PC-9 (cell line): ENCODE data around the gene SLC49A4. TPM values are rescaled to one million over a fixed set of nuclear protein-coding genes. Genes with fewer than 3 reads are reported as not detected.

Experiments used
- BruUV-seq: library from RNA; stranded (reverse); fragments of 400-500 nt; replicated peaks from 2 replicates; lab custom pipeline; 2021; lab: Mats Ljungman, UMichigan
- CTCF ChIA-PET: fragments of 300-600 bp; sonication (Branson Sonifier 250); formaldehyde crosslinking; loops from one replicate; lab custom pipeline; 2022; ENCODE audit warnings: antibody characterized with exemption; lab: Charles Lee
- POLR2A ChIA-PET: fragments of 300-600 bp; sonication (Branson Sonifier 250); formaldehyde crosslinking; loops from one replicate; lab custom pipeline; 2022; ENCODE audit warnings: antibody characterized with exemption; ENCODE audit not compliant: unreplicated experiment; lab: Charles Lee
- DNase-seq, 2 experiments: peaks; one replicate each; pipeline versions ENCODE4 v3.0.0 to v3.0.0-alpha.2; 2015 to 2022; ENCODE audit warnings: mixed read lengths in 1 of 2
- H2AFZ ChIP-seq: fragments of 200-600 bp; sonication (generic); 2 replicates; pipeline ENCODE4 v1.8.1; 2017; ENCODE audit warnings: antibody characterized with exemption
- H3F3A ChIP-seq: fragments of 200-600 bp; sonication (generic); 2 replicates; pipeline ENCODE4 v1.8.1; 2017; ENCODE audit warnings: antibody characterized with exemption, mild to moderate bottlenecking, low read depth; ENCODE audit not compliant: insufficient read depth
- H3K27ac ChIP-seq: fragments of 200-600 bp; sonication (generic); 2 replicates; pipeline ENCODE4 v1.6.1; 2016; ENCODE audit warnings: mixed run types
- H3K27me3 ChIP-seq: fragments of 200-600 bp; sonication (generic); 2 replicates; pipeline ENCODE4 v1.6.1; 2016; ENCODE audit warnings: low read depth, mixed run types; ENCODE audit not compliant: insufficient read depth
- H3K36me3 ChIP-seq: fragments of 200-600 bp; sonication (generic); 2 replicates; pipeline ENCODE4 v1.6.1; 2016; ENCODE audit warnings: low read depth, mixed run types
- H3K4me1 ChIP-seq: fragments of 200-600 bp; sonication (generic); replicated peaks from 2 replicates; pipeline ENCODE4 v1.6.1; 2016; ENCODE audit warnings: mixed run types; ENCODE audit not compliant: insufficient read depth
- H3K4me2 ChIP-seq: fragments of 200-600 bp; sonication (generic); 2 replicates; pipeline ENCODE4 v1.6.1; 2017; ENCODE audit warnings: mixed run types
- H3K4me3 ChIP-seq: fragments of 200-600 bp; sonication (generic); 2 replicates; pipeline ENCODE4 v1.6.1; 2016; ENCODE audit warnings: mixed run types
- H3K79me2 ChIP-seq: fragments of 200-600 bp; sonication (generic); 2 replicates; pipeline ENCODE4 v1.6.1; 2017; ENCODE audit warnings: low read depth, mixed run types
- H3K9me2 ChIP-seq: fragments of 200-600 bp; sonication (generic); 2 replicates; pipeline ENCODE4 v1.8.1; 2017; ENCODE audit warnings: mild to moderate bottlenecking; ENCODE audit not compliant: insufficient read depth
- H3K9me3 ChIP-seq: fragments of 200-600 bp; sonication (generic); 2 replicates; pipeline ENCODE4 v1.8.1; 2016; ENCODE audit warnings: low read depth; ENCODE audit not compliant: insufficient read depth
- H4K20me1 ChIP-seq: fragments of 200-600 bp; sonication (generic); 2 replicates; pipeline ENCODE4 v1.8.1; 2017; ENCODE audit not compliant: insufficient read depth
- EZH2 ChIP-seq: fragments of 200-600 bp; sonication (generic); IDR thresholded peaks from 2 replicates; pipeline ENCODE4 v1.8.0; 2017; ENCODE audit warnings: antibody characterized with exemption, low read depth
- intact Hi-C: fragments of 100-400 bp; cut with micrococcal nuclease; formaldehyde crosslinking; loops from one replicate; pipeline ENCODE4 v1.10.0; 2022; ENCODE audit not compliant: unreplicated experiment
- total RNA-seq: library from RNA; stranded (reverse); gene quantifications from 2 replicates; pipeline ENCODE4 v1.2.3, GENCODE V29; 2021
- TF ChIP-seq, protein P1 (sequence below): fragments of 200-600 bp; sonication (generic); conservative IDR thresholded peaks from 2 replicates; pipeline ENCODE4 v1.6.1; 2017; ENCODE audit warnings: mixed run types, antibody characterized with exemption, mild to moderate bottlenecking, moderate library complexity

Gene SLC49A4
- total RNA-seq, 1 experiment from 2014 or later: 24.0 TPM

DNA sequence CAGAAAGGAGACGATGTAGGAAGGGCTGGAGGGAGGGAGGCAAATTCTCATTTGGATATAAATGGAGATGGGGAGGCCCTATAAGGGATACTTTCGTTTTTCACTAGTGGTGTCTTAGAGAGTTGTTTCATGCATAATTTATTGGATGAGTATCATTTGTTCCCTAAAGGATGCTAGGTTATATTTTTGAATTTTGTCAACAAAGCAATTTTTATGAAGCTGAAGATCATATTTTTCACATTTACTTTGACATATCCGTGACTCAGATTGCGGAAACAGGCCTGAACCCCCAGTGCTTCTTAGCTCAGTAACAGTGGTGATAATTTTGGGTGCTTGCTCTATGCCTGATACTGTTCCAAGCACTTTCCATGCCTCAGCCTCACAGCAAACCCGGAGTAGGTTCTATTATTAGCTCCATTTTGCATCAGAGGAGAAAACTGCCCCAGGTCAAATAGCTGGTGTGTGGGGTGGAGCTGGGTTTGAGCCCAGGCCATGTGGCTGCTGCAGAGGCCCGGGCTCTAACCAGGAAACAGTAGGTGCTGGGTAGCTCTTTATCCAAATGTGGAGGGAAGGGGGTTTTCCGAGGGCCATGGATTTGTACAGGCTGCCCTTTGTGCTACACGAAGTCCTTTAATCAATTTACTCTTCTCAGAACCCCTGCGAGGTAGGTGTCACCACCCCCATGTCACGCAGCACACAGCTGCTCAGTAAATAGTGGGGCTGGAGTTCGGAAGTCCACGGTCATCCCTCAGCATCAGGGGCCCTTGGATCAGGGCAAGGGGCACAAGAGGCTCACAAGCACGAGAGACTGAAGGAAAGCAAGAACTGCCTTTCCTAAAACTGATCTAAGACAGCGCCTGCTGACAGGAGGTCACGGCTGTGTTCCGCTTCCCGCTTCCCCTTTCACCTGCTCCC is 99.1 kb downstream of the SLC49A4 start:
- H3K36me3 ChIP-seq: no peaks in the 10 kb centered on the region
- no peaks in the 10 kb centered on the region for H4K20me1 ChIP-seq
- BruUV-seq: no TSS peak
- ChIA-PET CTCF (interaction anchor here (1.2 kb wide), 1 partner anchor 48 kb away, joined by 3 read pairs; no protein-coding TSS in a partner anchor), POLR2A (interaction anchor here (0.5 to 0.6 kb wide), 4 partner anchors 10 to 148 kb away, joined by 3 to 15 read pairs (median 4); no protein-coding TSS in a partner anchor)
- intact Hi-C loops: loop anchor here (5.0 kb wide), 2 partner anchors 102 to 308 kb away; partner anchors contain the start of genes HSPBAP1 and SEC22A
- no peaks in the 10 kb centered on the region for H3K9me2 ChIP-seq
- TF ChIP-seq EZH2: no peak
- TF ChIP-seq, protein P1, sequence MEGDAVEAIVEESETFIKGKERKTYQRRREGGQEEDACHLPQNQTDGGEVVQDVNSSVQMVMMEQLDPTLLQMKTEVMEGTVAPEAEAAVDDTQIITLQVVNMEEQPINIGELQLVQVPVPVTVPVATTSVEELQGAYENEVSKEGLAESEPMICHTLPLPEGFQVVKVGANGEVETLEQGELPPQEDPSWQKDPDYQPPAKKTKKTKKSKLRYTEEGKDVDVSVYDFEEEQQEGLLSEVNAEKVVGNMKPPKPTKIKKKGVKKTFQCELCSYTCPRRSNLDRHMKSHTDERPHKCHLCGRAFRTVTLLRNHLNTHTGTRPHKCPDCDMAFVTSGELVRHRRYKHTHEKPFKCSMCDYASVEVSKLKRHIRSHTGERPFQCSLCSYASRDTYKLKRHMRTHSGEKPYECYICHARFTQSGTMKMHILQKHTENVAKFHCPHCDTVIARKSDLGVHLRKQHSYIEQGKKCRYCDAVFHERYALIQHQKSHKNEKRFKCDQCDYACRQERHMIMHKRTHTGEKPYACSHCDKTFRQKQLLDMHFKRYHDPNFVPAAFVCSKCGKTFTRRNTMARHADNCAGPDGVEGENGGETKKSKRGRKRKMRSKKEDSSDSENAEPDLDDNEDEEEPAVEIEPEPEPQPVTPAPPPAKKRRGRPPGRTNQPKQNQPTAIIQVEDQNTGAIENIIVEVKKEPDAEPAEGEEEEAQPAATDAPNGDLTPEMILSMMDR: no peak
- H3K9me3 ChIP-seq: no peaks in the 10 kb centered on the region
- H2AFZ ChIP-seq: no peak overlapping the region
- peak overlapping the region; percentile 3; the same call in 1 of the 2 replicates for H3K4me3 ChIP-seq
- H3K79me2 ChIP-seq: no peaks in the 10 kb centered on the region
- DNase-seq: peak; percentile 50 to 70
- H3K4me2 ChIP-seq: peak overlapping the region; percentile 61
- H3K4me1 ChIP-seq: peaks cover 40% of the 10 kb centered on the region
- peak overlapping the region; percentile 75 for H3K27ac ChIP-seq
- H3F3A ChIP-seq: peaks cover 7% of the 10 kb centered on the region; the same call in 1 of the 2 replicates
- H3K27me3 ChIP-seq: no peaks in the 10 kb centered on the region

DNA sequence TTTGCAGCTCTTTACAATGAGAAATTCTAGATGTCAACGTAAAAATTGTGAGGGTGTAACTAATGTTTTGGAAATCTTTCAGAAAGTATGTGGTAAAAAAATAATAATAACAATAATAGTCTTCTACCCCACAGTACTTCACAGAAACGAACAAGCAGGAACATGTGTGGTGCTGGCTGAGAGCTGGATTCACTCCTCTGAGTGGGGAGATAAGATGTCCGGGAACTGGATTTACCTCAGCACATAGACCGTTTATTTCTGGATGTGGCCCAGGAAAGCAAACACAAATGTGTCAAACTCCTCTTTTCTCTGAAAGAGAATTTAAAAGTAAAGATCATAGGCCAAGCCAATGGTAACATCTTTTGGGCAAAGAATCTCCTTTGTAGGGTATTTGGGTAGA is 103.4 kb downstream of the SLC49A4 start:
- Histone ChIP-seq H3K9me2 (no peaks in the 10 kb centered on the region), H3K36me3 (no peaks in the 10 kb centered on the region), H3K9me3 (no peaks in the 10 kb centered on the region), H3K27ac (no peak overlapping the region), H4K20me1 (no peaks in the 10 kb centered on the region), H2AFZ (no peak overlapping the region), H3K4me1 (peaks cover 26% of the 10 kb centered on the region), H3K27me3 (no peaks in the 10 kb centered on the region), H3F3A (peaks cover 7% of the 10 kb centered on the region; the same call in 1 of the 2 replicates), H3K4me3 (no peak overlapping the region), H3K4me2 (no peak overlapping the region), H3K79me2 (no peaks in the 10 kb centered on the region)
- intact Hi-C loops: no loop called here
- ChIA-PET POLR2A (no interaction called here), CTCF (no interaction called here)
- TF ChIP-seq EZH2: no peak
- TF ChIP-seq, protein P1: no peak
- BruUV-seq: no TSS peak
- no peak for DNase-seq

DNA sequence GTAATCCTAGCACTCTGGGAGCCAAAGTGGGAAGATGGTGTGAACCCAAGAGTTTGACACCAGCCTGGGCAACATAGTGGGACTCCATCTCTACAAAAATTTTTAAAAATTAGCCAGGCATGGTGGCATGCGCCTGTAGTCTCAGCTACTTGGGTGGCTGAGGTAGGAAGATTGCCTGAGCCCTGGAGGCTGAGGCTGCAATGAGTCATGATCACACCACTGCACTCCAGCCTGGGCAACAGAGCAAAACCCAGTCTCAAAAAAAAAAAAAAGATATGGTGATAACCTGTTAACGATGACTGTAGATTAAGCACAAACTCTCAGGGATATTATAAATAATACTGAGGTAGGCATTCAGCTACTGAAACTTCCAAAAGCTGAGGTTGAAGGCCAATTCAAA is 107.5 kb downstream of the SLC49A4 start:
- peak; percentile 29 to 39 for DNase-seq
- H3K27ac ChIP-seq: no peak overlapping the region
- CTCF ChIA-PET: interaction anchor here (0.7 kb wide), 1 partner anchor 543 kb away, joined by 3 read pairs; no protein-coding TSS in a partner anchor

More for the DNA sequence above, 107.5 kb downstream of the SLC49A4 start:
- Histone ChIP-seq H3K27me3 (no peaks in the 10 kb centered on the region), H3K36me3 (no peaks in the 10 kb centered on the region), H3K4me2 (no peak overlapping the region), H3K79me2 (no peaks in the 10 kb centered on the region), H3K4me1 (peaks cover 10% of the 10 kb centered on the region), H3K9me2 (no peaks in the 10 kb centered on the region), H2AFZ (no peak overlapping the region), H3K4me3 (no peak overlapping the region), H3F3A (no peaks in the 10 kb centered on the region), H3K9me3 (no peaks in the 10 kb centered on the region), H4K20me1 (no peaks in the 10 kb centered on the region)
- POLR2A ChIA-PET: interaction anchor here (0.6 kb wide), 1 partner anchor 38 kb away, joined by 8 read pairs; no protein-coding TSS in a partner anchor
- TF ChIP-seq EZH2: no peak
- TF ChIP-seq, protein P1: no peak
- no TSS peak for BruUV-seq
- intact Hi-C loops: no loop called here
